ENCODE data around the gene TUBG1.
"Not testable (repeated sequence)": the region's sequence is repeated elsewhere in the genome, so short reads cannot be mapped to it uniquely, and the experiment has no call there.

Gene TUBG1

DNA sequence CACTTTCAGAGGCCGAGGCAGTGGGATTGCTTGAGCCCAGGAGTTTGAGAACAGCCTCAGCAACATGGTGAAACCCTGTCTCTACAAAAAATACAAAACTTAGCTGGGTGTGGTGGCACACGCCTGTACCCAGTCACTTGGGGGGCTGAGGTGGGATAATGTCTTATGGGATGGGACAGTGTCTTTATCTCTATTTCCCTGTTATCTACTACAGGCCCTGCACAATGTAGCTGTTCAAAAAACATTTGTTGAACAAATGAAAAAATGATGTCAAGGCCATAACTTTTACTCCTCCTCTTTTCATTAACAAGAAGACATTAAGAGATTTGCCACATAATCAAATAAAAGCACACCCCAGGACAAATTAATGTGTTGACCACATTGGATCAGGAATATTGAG is 13.8 kb downstream of the TUBG1 start:
- in situ Hi-C loops (cut with MboI; ENCODE audit: low sequenced_read_pairs) = no loop called here

DNA sequence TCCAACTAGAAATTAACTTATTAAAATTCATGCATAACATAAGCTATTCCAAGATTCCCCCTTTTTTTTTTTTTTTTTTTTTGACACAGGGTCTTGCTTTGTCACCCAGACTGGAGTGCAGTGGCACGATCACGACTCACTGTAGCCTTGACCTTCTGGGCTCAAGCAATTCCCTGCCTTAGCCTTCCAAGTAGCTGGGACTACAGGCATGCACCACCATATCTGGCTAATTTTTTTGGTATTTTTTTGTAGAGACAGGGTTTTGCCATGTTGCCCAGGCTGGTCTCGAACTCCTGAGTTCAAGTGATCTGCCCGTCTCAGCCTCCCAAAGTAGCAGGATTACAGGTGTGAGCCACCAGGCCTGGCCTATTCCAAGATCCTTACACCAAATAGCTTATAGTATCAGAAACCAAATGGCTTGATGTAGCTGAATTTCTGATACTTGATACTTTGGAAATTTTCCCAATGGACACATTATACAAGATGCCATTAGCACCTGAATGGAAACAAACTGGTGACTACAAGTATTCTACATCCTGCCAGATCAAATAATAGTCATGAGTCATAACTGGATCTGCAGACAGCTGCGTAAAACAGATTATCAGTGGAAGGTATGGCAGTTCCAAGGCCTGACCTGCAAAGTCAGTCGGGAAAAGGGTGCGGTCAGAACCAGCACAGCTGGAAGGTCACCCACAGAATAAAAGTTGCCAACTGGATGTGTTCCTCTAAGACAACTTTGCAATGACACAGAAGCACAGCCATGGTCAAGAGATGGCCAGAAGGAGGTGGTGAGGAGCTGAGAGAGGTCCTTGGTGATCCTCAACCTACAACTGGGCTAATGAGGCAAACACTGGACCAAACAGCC is 14.5 kb downstream of the TUBG1 start:
- in situ Hi-C loops (cut with MboI; ENCODE audit: low sequenced_read_pairs) = no loop called here

DNA sequence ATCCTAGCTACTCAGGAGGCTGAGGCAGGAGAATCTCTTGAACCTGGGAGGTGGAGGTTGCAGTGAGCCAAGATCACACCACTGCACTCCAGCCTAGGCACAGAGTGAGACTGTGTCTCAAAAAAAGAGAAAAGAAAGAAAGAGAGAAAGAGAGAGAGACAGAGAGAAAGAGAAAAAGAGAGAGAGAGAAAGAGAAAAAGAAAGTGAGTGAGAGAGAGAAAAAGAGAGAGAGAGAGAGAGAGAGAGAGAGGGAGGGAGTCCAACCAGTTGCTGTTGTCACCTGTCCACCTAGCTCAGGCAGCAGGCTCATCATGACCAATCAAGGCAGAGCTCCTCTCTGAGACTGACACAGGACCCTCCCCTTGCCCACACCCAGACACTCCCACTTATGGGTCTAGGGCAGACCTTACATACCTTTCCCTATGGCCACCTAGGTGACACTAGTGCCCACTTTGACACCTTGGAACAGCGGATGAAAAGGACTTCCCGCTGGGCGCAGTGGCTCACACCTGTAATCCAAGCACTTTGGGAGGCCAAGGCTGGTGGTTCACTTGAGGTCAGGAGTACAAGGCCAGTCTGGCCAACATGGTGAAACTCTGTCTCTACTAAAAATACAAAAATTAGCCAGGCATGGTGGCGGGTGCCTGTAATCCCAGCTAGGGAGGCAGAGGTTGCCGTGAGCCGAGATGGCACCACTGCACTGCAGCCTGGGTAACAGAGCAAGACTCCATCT is 17.7 kb downstream of the TUBG1 start:
- in situ Hi-C loops (cut with MboI; ENCODE audit: low sequenced_read_pairs) = not testable (repeated sequence)

DNA sequence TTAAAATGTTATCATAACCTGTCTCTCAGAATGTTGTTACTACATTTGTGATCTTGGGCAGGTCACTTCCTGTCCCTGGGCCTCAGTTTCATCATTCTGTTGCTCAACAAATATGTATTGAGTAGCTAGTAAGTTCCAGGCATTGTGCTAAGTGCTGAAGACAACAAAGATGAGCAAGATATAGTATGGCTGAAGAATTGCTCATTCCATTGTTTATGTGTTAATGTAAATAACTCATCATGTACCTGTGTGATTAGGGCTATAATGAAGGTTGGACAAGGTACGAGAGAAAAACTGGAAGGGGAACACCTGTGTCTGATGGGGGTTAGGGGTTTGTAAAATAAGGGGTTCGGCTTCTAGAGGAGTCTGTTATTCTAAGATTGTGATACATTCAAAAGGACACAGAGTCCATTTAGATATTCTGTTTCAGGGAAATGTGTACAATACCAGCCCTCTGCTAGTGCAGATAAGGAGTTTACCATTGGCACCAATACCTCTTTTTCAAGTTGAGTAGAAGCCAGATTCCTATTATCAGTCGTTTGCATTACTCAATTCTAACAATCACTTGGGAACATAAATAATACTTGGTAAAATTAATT is 20.0 kb downstream of the TUBG1 start:
- in situ Hi-C loops (cut with MboI; ENCODE audit: low sequenced_read_pairs) = no loop called here

DNA sequence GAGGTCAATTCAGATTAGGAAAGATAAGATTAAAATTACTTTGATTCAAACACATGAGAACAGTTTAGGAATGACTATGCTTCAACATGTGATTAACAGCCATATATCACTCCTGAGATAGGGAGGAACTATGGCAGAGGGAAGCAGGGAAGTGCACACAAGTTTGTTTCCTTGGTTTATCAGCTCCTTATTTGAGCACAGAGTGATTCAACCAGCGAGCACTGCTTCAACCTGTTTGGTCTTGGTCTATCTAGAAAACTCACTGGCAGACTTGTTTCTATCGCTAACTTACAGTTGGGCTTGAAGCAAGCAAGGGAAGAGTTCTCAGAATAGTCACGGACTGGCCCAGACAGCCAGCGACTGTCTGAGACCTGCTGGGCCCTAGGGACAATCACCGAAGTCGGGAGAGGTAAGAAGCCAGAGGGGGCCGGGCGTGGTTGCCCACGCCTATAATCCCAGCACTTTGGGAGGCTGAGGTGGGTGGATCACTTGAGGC is 23.5 kb downstream of the TUBG1 start:
- in situ Hi-C loops (cut with MboI; ENCODE audit: low sequenced_read_pairs) = no loop called here

DNA sequence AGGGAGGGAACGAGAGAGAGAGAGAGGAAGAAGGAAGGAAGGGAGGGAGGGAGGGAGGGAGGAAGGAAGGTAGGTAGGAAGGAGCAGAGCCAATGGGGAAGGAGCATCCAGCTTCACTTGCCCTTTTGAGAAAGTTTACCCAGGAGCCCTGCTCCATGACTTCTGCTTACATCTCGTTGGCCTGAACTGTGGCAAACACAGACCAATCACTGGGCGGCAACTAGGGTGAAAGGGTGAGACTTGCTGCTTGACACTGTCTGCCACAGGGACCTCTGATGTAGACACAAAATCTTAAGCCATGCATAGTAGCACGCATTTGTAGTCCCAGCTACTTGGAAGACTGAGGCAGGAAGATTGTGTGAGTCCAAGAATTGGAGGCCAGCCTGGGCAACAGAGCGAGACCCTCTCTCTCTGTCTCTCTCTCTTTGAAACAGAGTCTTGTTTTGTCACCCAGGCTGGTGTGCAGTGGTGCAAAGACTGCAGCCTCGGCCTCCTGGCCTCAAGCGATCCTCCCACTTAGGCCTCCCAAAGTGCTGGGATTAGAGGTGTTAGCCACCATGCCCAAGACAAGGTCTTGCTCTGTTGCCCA is 30.1 kb downstream of the TUBG1 start:
- in situ Hi-C loops (cut with MboI; ENCODE audit: low sequenced_read_pairs) = no loop called here

DNA sequence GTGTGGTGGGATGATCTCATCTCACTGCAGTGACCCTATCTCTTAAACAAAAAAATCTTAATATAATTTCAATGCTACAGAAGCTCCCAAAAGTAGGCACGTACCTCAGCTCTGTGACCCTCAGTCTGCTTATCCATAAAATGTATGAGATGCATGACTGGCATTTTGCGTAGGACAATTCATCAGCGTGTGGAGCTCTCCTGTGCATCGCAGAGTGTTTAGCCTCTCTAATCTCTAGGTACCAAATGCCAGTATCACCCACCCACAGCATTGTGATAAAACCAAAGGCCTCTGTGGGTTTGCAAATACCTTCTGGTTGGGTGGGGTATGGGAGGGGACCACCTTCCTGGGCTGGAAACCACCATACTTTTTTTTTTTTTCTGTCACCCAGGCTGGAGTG is 30.6 kb downstream of the TUBG1 start:
- in situ Hi-C loops (cut with MboI; ENCODE audit: low sequenced_read_pairs) = no loop called here

DNA sequence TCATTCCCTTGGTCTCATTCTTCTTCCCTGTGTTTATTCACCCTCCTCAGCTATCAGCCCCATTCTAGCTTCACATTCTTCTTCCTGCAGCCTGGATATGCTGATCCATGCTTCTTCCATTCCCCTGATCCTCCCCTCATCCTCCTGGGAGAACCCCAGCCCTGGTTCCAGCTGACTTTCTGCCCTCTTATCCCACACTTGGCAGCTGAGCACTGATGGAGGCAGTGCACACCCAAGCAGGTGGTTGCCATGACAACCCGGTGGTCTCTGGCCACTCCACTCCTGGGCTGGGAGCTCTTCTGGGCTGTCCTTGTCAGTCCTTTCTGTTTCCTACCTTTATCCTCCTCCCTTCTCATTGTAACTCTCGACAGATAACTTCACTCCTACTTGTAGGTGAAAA is 32.9 kb downstream of the TUBG1 start:
- in situ Hi-C loops (cut with MboI; ENCODE audit: low sequenced_read_pairs) = no loop called here

DNA sequence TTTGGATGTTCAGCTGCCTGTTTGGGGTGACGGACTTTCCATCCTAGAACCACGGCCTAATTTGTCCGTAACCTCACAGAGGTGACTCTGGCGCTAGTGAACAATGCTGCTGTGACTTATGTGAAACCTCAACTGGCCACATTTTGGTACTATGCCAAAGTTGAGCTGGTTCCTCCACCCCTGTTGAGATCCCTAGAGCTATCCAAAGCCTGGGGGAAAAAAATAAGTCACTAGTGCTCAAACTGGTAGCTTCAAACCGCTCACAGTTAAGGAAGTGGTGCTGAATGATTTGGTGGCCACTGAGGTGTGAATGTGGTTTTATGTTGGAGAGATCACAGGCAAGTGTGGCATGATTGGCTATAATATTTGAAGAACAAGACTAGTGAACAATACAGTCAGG is 38.3 kb downstream of the TUBG1 start:
- in situ Hi-C loops (cut with MboI; ENCODE audit: low sequenced_read_pairs) = no loop called here

DNA sequence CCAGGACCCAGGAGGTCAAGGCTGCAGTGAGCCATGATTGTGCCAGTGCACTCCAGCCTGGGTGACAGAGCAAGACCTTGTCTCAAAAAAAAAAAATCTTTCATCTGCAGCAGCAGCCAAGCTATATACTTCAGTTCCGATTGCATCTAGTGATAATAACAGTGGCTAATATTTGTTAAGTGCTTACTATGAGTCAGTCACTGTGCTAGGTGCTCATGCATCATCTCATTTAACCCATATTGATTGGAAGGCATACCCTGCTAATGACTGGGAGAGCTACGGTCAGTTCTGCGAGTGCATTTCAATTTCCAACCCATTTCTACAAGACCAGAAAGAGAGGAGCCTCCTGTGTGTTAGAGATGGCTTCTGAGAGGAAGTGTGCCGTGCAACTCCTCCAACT is 41.9 kb downstream of the TUBG1 start:
- in situ Hi-C loops (cut with MboI; ENCODE audit: low sequenced_read_pairs) = no loop called here

DNA sequence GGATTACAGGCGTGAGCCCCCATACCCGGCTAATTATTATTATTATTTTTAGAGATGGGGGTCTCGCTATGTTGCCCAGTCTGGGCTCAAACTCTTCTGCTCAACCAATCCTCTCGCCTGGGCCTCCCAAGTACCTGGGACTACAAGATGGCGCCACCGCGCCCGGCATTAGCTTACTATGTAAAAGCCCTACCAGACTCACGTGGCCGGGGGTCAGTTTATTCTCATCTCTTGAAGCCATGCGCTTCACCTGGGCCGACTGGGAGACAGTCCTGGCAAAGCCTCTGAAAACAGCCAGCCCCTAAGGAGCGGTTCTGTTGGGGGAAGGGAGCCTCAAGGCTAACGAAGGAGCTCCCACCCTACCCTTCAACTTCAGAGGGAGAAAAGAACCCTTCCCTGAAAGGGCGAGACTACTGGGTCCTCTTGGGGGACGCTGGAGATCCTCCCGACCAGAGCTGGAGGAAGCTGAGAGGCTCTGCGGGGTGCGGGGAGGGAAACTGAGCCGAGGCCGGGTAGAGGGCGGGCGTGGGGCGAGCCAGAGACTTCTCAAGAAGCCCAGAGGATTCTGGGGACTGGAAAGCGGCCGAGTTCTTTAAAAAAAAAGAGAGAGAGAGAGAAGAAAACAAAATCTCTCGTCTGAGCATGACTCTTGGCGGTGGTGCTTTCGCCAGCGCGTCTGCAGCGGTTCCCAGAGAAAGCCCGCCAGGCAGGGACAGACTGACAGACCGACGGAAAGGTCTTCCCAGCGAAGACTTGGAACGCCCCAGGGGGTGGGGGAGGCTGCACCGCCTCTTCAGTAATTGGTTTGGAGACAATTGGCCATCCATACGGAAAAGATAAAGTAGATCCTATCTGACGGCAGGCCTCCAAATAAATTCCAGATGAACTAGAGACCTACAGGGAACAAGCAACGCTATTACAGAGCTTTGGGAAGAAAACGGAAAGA is 44.0 kb downstream of the TUBG1 start:
- in situ Hi-C loops (cut with MboI; ENCODE audit: low sequenced_read_pairs) = no loop called here

DNA sequence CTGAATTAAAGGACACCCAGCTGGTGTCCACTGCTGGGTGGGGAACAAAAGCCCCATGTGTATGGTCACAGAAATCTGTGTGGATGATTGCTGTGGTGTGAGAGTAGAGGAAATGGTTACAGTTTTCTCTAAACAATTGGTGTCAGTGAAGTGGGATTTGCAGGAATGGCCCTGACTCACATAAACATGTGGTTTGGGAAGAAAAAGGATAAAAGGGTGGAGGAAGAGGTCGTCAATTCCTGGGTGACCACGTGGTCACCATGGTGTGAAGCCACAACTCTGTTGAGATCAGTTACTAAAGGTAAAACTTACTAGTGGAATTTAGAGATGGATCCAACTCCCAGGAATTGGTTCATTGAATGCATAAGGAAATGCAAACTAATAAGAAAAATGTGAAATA is 46.0 kb downstream of the TUBG1 start:
- in situ Hi-C loops (cut with MboI; ENCODE audit: low sequenced_read_pairs) = no loop called here

DNA sequence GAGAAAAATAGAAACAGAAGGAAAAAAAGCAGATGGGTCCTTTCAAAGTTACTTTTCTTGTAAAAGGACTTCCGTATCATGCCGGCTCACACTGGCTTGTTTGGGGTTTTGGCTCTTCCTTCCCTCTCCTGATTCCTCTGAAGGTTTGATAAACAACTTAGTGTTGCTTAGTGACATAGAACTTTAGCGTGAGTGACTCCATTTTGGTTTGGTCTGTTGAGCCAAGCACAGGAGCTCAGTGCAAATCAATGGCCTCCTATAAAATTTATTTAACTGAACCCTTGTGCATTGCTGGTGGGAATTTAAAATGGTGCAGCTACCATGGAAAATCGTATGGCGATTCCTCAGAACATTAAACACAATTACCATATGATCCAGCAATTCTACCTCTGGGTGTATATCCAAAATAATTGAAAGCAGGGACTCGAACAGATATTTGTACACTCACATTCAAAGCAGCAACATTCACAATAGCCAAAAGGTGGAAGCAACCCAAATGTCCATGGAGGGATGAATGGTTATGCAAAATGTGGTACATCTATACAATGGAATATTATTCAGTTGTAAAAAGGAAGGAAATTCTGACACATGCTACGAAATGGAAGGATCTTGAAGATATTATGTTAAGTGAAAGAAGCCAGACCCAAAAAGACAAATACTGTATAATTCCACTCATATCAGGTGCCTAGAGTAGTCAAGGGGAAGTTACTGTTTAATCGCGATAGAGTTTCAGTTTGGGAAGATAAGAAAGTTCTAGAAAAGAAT is 48.5 kb downstream of the TUBG1 start:
- in situ Hi-C loops (cut with MboI; ENCODE audit: low sequenced_read_pairs) = no loop called here

DNA sequence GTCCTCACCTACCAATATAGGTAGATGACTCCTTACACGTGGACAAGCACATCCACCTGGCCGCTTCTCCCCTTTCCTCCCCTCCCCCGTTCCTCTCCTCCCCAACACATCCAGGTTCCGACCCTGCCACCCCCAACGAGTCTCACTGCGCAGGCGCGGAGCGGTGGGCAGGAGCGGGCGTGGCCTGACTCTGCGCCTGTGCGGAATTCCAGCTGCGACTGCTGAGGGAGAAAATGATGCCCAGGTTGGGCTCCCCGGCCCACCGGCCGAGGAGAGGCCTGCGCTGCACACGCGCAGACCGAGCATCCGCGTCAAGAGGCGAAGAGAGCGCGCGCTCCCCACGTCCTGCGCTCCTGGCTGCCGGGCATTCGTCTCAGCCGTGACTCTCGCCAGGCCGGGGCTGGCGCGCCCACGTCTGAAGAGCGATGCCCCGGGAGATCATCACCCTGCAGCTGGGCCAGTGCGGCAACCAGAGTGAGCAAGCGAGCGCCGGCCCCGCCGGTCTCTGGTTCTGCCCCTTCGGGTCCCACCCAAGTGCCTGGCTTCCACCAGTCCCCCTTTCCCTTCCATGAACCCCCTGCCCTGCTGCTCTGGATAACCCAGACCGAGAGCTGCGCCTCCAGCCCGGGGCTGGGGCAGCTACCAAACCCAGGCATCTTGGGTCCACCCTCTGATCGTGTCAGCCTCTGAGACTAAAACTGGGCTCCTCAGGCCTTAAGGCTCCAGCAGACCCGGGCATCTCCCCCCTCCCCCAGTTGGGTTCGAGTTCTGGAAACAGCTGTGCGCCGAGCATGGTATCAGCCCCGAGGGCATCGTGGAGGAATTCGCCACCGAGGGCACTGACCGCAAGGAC is 49.8 kb downstream of the TUBG1 start, which contains the start of gene TUBG2:
TSS of gene TUBG2 (plus strand) at position 206 of the 853 bp plus-strand sequence. CDS start at position 426, 220 bp downstream.
- in situ Hi-C loops (cut with MboI; ENCODE audit: low sequenced_read_pairs) = no loop called here

DNA sequence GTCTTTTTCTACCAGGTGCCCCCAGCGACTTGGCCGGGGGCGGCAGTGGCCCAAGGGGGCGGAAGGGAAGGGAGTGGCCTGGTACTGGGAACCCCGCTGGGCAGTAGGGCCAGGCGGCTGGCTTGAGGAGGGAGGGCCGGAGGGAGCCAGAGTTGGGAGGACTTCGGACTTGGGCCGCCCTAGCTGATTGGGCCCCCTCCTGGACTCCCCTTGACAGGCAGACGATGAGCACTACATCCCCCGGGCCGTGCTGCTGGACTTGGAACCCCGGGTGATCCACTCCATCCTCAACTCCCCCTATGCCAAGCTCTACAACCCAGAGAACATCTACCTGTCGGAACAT is 50.4 kb downstream of the TUBG1 start:
- in situ Hi-C loops (cut with MboI; ENCODE audit: low sequenced_read_pairs) = not testable (repeated sequence)

DNA sequence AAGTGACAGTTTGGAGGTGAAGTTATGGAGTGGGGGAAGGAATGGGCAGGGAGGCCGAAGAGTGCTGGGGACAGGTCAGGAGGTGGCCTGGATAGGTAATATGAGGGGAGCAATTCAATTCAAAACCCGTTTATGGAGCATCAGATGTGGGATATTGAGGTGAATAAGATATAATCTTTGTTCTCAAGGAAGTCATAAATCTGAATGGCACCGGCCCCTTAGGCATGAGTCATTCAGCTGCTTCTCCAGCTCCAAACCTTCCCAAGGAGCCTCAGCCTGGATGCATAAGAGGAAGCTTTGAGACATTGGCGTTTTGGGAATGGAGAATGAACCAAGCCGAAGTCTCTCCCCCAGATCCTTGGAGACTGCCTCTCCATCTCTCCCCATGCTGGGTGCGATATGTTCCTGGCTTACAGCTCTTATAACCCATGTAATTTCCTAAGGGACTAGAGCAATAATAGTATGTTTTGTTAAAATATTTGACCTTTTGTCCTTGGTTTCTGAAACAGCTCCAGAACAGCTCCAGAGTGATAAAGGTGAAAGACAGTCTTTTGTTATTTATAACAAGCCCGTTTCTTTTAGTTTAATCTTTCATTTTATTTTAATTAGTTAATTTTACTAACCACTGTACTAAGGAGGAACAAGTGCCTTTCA is 51.3 kb downstream of the TUBG1 start:
- in situ Hi-C loops (cut with MboI; ENCODE audit: low sequenced_read_pairs) = no loop called here

Measured in HL-60/S4 treated with phorbol 12-myristate 13-acetate at 8.2 ng/mL for 4 days and 3 days (cell line).